MM.1S (cell line): ENCODE measurements around the gene RBM23.
"Not testable (repeated sequence)": the region's sequence is repeated elsewhere in the genome, so short reads cannot be mapped to it uniquely, and the experiment has no call there.

ENCODE experiments used
- DNase-seq: peaks from one replicate; pipeline ENCODE4 v3.0.0-alpha.2; 2015
- H2AFZ ChIP-seq: fragments of 300-600 bp; sonication (generic); 2 replicates; pipeline ENCODE4 v1.6.0; 2016; ENCODE audit warnings: antibody characterized with exemption, low read length
- H3F3A ChIP-seq: fragments of 300-600 bp; sonication (generic); 2 replicates; pipeline ENCODE4 v1.6.1; 2016; ENCODE audit warnings: mild to moderate bottlenecking, antibody characterized with exemption, low read length, moderate library complexity, mixed read lengths; ENCODE audit not compliant: insufficient read depth
- H3K27ac ChIP-seq: fragments of 300-600 bp; sonication (generic); 2 replicates; pipeline ENCODE4 v1.5.1; 2016; ENCODE audit warnings: mild to moderate bottlenecking, low read length
- H3K27me3 ChIP-seq: fragments of 300-600 bp; sonication (generic); replicated peaks from 2 replicates; pipeline ENCODE4 v1.6.0; 2016; ENCODE audit warnings: low read length; ENCODE audit not compliant: insufficient read depth
- H3K36me3 ChIP-seq: fragments of 300-600 bp; sonication (generic); replicated peaks from 2 replicates; pipeline ENCODE4 v1.6.1; 2016; ENCODE audit warnings: mild to moderate bottlenecking, low read length, mixed read lengths; ENCODE audit not compliant: insufficient read depth
- H3K4me1 ChIP-seq: fragments of 300-600 bp; sonication (generic); 2 replicates; pipeline ENCODE4 v1.6.1; 2016; ENCODE audit warnings: low read length, mixed read lengths
- H3K4me2 ChIP-seq: fragments of 300-600 bp; sonication (generic); 2 replicates; pipeline ENCODE4 v1.6.0; 2016; ENCODE audit warnings: low read depth, low read length
- H3K4me3 ChIP-seq: fragments of 300-600 bp; sonication (generic); 2 replicates; pipeline ENCODE4 v1.5.1; 2016; ENCODE audit warnings: low read length, mixed read lengths
- H3K79me2 ChIP-seq: fragments of 300-600 bp; sonication (generic); 2 replicates; pipeline ENCODE4 v1.6.1; 2016; ENCODE audit warnings: mixed run types, low read length, mixed read lengths
- H3K9ac ChIP-seq: fragments of 300-600 bp; sonication (generic); 2 replicates; pipeline ENCODE4 v1.6.1; 2016; ENCODE audit warnings: low read length, mixed read lengths
- H3K9me2 ChIP-seq: fragments of 300-600 bp; sonication (generic); replicated peaks from 2 replicates; pipeline ENCODE4 v1.6.1; 2016; ENCODE audit warnings: mild to moderate bottlenecking, low read length, mixed read lengths; ENCODE audit not compliant: insufficient read depth
- H3K9me3 ChIP-seq: fragments of 300-600 bp; sonication (generic); replicated peaks from 2 replicates; pipeline ENCODE4 v1.6.1; 2016; ENCODE audit warnings: mild to moderate bottlenecking, low read length, mixed read lengths; ENCODE audit not compliant: insufficient read depth
- H4K20me1 ChIP-seq: fragments of 300-600 bp; sonication (generic); 2 replicates; pipeline ENCODE4 v1.6.1; 2016; ENCODE audit warnings: mild to moderate bottlenecking, low read length, moderate library complexity, mixed read lengths; ENCODE audit not compliant: insufficient read depth
- CTCF ChIP-seq: fragments of 300-600 bp; sonication (generic); IDR thresholded peaks from 2 replicates; pipeline ENCODE4 v1.5.1; 2016; ENCODE audit warnings: antibody characterized with exemption, low read length, mixed read lengths
- EZH2 ChIP-seq: fragments of 300-600 bp; sonication (generic); optimal IDR thresholded peaks from 2 replicates; pipeline ENCODE3; 2017; ENCODE audit warnings: low read depth, mild to moderate bottlenecking, antibody characterized with exemption, low read length, mixed read lengths
- EZH2phosphoT487 ChIP-seq: fragments of 300-600 bp; sonication (generic); IDR thresholded peaks from 2 replicates; pipeline ENCODE4 v1.6.1; 2018; ENCODE audit warnings: antibody characterized with exemption, low read length

The RBM23 gene

GRCh38 chr14:22854963-22855724 lies 63.8 kb downstream of the RBM23 start:
- Histone ChIP-seq H3K79me2 (no peaks in the 10 kb centered on the region), H3K9me3 (no peaks in the 10 kb centered on the region), H3K27me3 (no peaks in the 10 kb centered on the region), H3K4me2 (no peak overlapping the region), H4K20me1 (no peaks in the 10 kb centered on the region), H3K27ac (no peak overlapping the region), H3K9ac (no peak overlapping the region), H2AFZ (no peak overlapping the region), H3K4me1 (peaks cover 3% of the 10 kb centered on the region; the same call in 1 of the 2 replicates), H3K4me3 (no peak overlapping the region), H3K9me2 (no peaks in the 10 kb centered on the region), H3F3A (no peaks in the 10 kb centered on the region), H3K36me3 (no peaks in the 10 kb centered on the region)
- DNase-seq = no peak
- TF ChIP-seq EZH2phosphoT487 (no peak), EZH2 (no peak), CTCF (no peak)

GRCh38 chr14:22854296-22854695 lies 64.7 kb downstream of the RBM23 start:
- H3K4me2 ChIP-seq, H4K20me1 ChIP-seq, H3K27me3 ChIP-seq, DNase-seq, H3K79me2 ChIP-seq, H3K27ac ChIP-seq, H3K4me3 ChIP-seq, H3K9me3 ChIP-seq, H3K9ac ChIP-seq, H3K4me1 ChIP-seq, H3K36me3 ChIP-seq, H2AFZ ChIP-seq, H3K9me2 ChIP-seq, H3F3A ChIP-seq: not testable (repeated sequence)

- Histone ChIP-seq H3F3A (no peaks in the 10 kb centered on the region), H3K9ac (peak overlapping the region; percentile 75), H3K4me1 (peaks cover 3% of the 10 kb centered on the region; the same call in 1 of the 2 replicates), H3K36me3 (no peaks in the 10 kb centered on the region), H4K20me1 (no peaks in the 10 kb centered on the region), H3K4me3 (peak overlapping the region; percentile 66), H3K9me3 (no peaks in the 10 kb centered on the region), H3K4me2 (peak overlapping the region; percentile 96), H3K27me3 (no peaks in the 10 kb centered on the region), H3K9me2 (no peaks in the 10 kb centered on the region), H2AFZ (peak overlapping the region; percentile 99), H3K79me2 (no peaks in the 10 kb centered on the region), H3K27ac (no peak overlapping the region)
- peak; percentile 67 for DNase-seq
- TF ChIP-seq EZH2 (no peak), CTCF (peak; percentile 65)
Measured at GRCh38 chr14:22852940-22853767, 65.8 kb downstream of the RBM23 start.

GRCh38 chr14:22852599-22852939 lies 66.4 kb downstream of the RBM23 start:
- TF ChIP-seq CTCF (no peak), EZH2phosphoT487 (no peak)
- H3K4me3 ChIP-seq = no peak overlapping the region
- H3K4me2 ChIP-seq = no peak overlapping the region; the same call in 1 of the 2 replicates
- H3K9me3 ChIP-seq = no peaks in the 10 kb centered on the region
- H3F3A ChIP-seq = no peaks in the 10 kb centered on the region
- DNase-seq = no peak
- H3K27me3 ChIP-seq = no peaks in the 10 kb centered on the region
- no peak overlapping the region for H3K9ac ChIP-seq
- H3K9me2 ChIP-seq = no peaks in the 10 kb centered on the region
- no peaks in the 10 kb centered on the region for H3K36me3 ChIP-seq
- H3K4me1 ChIP-seq = peaks cover 3% of the 10 kb centered on the region; the same call in 1 of the 2 replicates
- peak overlapping the region; percentile 99 for H2AFZ ChIP-seq
- no peaks in the 10 kb centered on the region for H4K20me1 ChIP-seq
- H3K27ac ChIP-seq = no peak overlapping the region
- H3K79me2 ChIP-seq = no peaks in the 10 kb centered on the region

GRCh38 chr14:22852178-22852577 lies 66.8 kb downstream of the RBM23 start:
- H3K27me3 ChIP-seq, H2AFZ ChIP-seq, H3K9ac ChIP-seq, H3K9me3 ChIP-seq, H3K27ac ChIP-seq, H3K36me3 ChIP-seq, H3K79me2 ChIP-seq, H4K20me1 ChIP-seq, H3K4me1 ChIP-seq, H3F3A ChIP-seq, H3K9me2 ChIP-seq, DNase-seq, H3K4me2 ChIP-seq, H3K4me3 ChIP-seq: not testable (repeated sequence)
